Glomerular endothelial cell (primary cell): ENCODE data around the gene PAOX. TPM values are rescaled to one million over a fixed set of nuclear protein-coding genes. Genes with fewer than 3 reads are reported as not detected.
"Not testable (repeated sequence)": the region's sequence is repeated elsewhere in the genome, so short reads cannot be mapped to it uniquely, and the experiment has no call there.

Experiments used
- DNase-seq: peaks from one replicate; pipeline ENCODE4 v3.0.0-alpha.2; 2011; ENCODE audit warnings: low read depth, low spot score; ENCODE audit errors: extremely low read depth
- total RNA-seq: library from RNA; depleted of rRNA; stranded (reverse); fragments of >200 nt; gene quantifications from 2 replicates; pipeline ENCODE4 v1.2.3, GENCODE V29; 2015

Gene PAOX
- total RNA-seq, 1 donor from 2014 or later = 7.9 TPM

GRCh38 chr10:133362846-133363245, 16.2 kb upstream of the PAOX start:
- no peak for DNase-seq

GRCh38 chr10:133364645-133365431, 14.2 kb upstream of the PAOX start:
- no peak for DNase-seq

DNA sequence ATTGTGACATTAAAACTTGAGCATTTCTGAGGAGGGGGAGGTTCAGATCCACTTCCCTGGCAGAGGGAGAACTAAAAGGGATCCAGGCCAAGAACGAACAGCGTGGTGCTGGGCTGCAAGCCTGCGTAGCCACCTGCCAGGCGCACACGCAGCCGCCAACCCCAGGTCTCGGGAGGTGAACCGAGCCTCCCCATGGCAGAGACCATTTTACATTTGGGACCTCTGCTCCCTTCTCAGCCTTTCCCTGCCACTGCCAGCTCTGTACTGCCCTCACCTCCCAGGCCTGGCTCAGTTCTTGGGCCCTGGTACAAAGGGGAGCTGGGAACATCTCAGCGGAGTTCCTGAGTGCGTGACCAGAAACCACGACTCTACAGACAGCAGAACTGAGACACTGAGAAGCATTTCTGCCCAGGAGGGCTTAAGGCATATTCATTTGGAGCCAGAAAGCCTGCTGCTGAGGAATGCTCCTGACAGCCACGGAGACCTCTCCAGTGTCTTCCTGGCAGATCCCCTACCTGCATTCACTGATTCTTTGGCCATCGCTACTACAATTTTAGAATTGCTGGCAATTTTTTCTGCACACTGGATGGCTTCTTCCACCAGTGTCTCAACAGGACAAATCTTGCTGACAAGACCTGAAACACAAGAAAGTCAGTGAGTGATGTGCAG, 13.5 kb upstream of the PAOX start:
- DNase-seq = no peak

GRCh38 chr10:133366130-133366478, 13.0 kb upstream of the PAOX start:
- no peak for DNase-seq

GRCh38 chr10:133366751-133367150, 12.3 kb upstream of the PAOX start:
- no peak for DNase-seq

DNA sequence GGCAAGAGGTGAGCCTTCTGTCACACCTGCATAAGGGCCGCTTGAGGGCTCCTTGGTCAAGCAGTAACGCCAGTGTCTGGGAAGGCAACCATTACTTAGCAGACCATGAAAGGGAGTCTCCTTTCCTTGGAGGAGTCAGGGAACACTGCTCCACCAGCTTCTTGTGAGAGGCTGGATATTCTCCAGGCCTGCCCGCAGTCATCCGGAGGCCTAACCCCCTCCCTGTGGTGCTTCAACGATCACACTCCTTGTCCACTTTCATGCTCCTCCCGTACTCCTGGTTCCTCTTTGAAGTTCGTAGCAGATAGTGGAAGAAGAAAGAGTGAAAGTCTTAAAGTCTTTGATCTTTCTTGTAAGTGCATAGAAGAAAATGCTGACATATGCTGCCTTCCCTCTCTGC, 11.6 kb upstream of the PAOX start:
- not testable (repeated sequence) for DNase-seq

- DNase-seq = no peak
These were observed 10.9 kb upstream of the PAOX start for GRCh38 chr10:133368153-133368552.

DNA sequence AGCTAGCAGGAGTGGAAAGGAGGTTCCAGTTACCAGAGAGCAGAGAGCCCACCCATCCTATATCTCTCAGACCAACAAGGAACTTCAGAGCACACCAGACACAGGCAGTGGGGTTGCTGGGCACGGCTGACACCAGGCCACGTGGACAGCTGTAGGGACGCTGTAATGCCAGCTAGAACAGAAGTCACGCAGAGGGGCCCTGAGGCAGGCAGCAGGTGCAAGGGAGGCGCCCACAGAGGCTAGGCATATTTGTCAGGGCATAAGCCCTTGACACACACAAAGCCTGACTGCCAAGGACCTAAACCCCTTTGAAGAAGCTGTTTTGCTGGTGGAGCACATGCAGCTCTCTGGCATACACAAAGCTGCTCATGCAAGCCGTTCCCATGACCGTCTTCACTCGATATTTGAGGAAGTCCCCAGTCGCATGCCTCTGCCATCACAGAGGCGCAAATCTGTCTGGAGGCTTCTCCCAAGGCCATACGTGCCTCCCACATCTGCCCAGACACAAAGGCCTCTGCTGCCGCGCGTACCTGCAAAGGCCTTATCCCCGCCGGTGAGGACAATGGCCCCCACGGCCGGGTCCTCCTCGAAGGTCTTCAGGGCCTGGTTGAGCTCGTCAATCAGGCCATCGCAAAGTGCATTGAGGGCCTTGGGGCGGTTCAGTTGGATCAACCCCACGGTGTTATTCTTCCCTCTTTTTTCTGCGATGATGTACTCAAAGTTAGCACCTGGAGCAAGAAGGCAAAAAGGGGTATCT, 8.9 kb upstream of the PAOX start:
- DNase-seq = no peak

GRCh38 chr10:133372507-133372906, 6.6 kb upstream of the PAOX start:
- DNase-seq = no peak

DNA sequence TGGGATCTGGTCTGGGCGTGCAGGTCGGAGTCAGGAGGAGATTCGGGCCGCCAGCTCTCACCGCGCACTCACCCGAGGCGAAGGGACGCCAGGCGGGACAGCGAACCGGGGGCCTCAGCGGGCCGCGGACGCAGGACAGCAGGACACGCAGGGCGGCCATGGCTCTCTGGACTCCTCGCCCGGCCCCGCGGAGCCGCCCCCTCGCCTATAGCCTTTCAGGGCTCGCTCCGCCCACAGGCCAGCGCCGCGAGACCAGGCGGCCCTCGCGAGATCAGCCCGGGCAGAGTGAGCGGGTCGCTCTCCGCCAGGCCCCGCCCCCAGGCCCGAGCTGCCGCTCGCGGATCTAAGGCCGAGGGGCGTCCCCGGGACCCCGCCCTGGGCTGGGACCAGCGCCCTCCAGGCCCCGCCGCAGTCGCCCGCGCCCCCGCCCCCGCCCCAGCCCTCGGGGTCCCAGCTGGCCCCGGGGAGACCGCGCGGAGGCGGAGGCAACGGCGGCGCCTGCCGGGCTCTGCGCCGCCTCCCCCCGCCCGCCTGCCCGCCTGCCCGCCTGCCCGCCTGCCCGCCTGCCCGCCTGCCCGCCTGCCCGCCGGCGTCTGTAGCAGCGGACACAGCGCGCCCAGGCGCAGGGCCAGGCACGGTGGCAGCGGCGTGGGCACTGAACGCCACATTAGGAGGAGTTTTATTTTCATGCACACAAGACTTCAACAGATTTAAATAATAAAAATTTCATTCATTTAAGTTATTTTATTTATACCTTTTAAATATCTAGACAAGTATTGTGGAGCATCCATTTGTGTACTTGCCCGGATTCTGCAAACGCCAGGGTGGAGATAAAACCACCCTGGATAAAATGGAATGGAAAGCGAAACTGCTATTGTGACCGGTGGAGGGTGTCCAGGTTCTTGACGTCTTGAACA, 5.6 kb upstream of the PAOX start, which contains the start of gene ECHS1:
Gene ECHS1 (minus strand): TSS at position 181 of the 917 bp plus-strand sequence. CDS start 21 bp downstream, at position 160.
- DNase-seq = no peak

DNA sequence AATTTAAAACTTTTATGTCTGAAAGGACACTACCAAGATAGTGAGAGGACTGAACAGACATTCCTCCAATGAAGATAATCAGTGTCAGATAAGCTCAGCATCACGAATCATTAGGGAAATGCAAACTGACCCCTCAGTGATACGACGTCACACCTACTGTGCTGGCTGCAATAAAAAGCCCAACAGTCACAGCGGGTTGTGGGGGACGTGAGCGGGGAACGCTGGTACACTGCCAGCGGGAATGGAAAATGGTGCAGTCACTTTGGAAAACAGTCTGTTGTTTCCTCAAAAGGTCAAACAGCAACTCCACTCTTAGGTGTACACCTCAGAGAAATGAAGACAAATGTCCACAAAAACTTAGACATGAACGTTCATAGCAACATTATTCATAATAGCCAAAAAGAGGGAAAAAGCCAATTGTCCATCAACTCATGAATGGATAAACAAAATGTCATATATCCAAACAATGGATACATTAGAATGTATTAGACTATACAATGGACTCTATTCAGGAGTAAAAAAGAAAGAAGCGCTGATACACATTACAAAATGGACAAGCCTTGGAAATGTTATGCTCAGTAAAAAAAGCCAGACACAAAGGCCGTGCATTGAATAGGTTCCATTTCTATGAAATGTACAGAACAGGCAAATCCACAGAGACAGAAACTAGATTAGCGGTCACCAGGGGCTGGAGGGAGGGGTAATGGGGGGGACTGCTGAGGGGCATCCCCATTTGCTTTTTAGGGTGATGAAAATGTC, 3.5 kb upstream of the PAOX start:
- DNase-seq = no peak

DNA sequence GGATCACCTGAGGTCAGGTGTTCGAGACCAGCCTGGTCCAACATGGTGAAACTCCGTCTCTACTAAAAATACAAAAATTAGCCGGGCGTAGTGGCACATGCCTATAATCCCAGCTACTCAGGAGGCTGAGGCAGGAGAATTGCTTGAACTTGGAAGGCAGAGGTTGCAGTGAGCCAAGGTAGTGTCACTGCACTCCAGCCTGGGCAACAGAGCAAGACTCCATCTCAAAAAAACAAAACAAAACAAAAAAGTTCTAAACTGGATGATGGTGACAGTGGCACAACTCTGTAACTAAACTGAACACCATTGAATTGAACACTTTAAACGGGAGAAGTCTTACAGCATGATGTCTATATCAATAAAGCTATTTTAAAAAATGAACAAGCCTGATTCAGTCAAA, 2.9 kb upstream of the PAOX start:
- DNase-seq = not testable (repeated sequence)

GRCh38 chr10:133377025-133377817, 1.8 kb upstream of the PAOX start:
- no peak for DNase-seq

GRCh38 chr10:133377818-133378250, 1.2 kb upstream of the PAOX start:
- no peak for DNase-seq

DNA sequence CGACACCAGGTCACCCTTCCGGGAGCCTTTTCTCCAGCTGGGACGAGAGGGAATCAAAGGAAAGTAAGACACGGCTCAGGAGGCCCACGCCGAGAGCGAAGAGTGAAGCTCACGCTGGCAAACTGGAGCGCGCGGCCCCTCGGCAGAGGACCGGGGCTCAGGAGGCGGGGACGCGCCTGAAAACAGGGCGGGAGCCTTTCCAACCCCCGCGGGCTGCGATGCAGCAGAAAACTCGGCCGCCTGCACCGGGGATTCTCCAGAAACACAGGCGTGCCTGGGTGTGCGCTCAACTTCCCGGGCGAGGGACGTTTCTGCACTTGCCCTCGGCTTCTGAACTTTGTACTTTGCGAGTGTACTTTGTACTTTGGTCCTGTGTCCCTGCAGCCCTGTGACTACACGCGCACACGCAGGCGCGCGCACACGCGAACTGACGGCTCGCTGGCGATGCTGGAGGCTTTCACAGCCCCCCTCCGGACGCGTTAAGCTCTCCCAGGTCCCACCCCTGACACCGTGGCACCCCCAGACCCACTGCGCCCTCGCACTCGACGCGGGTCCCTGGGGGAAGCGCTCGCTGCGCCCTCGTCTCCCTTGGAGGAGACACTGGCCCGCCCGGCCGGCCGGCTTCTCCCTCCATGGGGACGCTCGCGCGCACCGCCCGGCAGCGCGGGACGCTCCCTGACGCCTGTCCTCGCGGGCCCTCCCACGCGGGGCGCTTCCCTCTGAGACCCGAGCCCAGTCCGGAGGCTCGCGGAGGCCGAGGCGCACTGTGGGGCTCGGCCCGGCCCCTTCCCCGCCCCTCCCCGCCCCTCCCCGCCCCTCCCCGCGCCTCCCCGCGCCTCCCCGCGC, 588 bp upstream of the PAOX start:
- DNase-seq = no peak

DNA sequence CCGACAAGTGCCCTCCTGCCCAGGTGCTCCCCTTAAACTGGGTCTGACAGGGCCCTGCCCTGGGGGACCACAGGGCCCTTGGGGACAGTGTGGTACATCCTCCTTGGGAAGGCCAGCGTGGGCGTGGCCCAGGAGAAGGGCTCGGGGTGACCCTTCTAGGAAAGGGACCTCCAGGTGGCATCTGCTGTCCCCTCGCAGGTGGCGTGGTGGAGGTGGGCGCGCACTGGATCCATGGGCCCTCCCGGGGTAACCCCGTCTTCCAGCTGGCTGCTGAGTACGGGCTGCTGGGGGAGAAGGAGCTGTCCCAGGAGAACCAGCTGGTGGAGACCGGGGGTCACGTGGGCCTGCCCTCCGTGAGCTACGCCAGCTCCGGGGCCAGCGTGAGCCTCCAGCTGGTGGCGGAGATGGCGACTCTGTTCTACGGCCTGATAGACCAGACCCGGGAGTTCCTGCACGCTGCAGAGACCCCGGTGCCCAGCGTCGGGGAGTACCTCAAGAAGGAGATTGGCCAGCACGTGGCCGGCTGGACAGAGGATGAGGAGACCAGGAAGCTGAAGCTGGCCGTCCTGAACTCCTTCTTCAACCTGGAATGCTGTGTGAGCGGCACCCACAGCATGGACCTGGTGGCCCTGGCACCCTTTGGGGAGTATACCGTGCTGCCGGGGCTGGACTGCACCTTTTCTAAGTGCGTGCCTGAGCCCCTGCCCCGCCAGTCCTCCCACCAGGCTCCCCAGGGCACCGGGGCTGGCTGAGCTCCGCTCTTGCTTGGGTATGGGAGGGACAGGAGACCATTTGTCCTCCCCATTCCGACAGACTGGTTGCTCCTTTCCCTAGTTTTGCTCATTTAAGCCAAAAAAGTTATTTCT, 972 bp downstream of the PAOX start:
- DNase-seq = no peak

- DNase-seq = no peak
These were observed 2.0 kb downstream of the PAOX start for GRCh38 chr10:133381036-133381435.
